ENCODE results near the gene FBXO31.

GRCh38 chr16:87278191-87279093, 105.1 kb downstream of the FBXO31 start:
- TF ChIP-seq CTCF (conservative IDR thresholded peaks at IDR 0.05) (peak; percentile 94), EZH2 (IDR thresholded peaks at IDR 0.05; ENCODE audit: low read depth) (no peak)

Measured in PC-9 (cell line).